H9 (cell line): ENCODE measurements around the gene PARP2. TPM values are rescaled to one million over a fixed set of nuclear protein-coding genes. Genes with fewer than 3 reads are reported as not detected.

Experiments used
- DNase-seq: peaks from one replicate; pipeline ENCODE4 v3.0.0-alpha.2; 2017
- H2AFZ ChIP-seq: one replicate; pipeline ENCODE4 v1.6.1; 2013; ENCODE audit warnings: mild to moderate bottlenecking, low read length, control low read depth, moderate library complexity
- H2AK5ac ChIP-seq: 2 replicates; pipeline ENCODE4 v1.6.1; 2013; ENCODE audit warnings: low read length, control low read depth, mixed read lengths; ENCODE audit not compliant: insufficient read length
- H2BK120ac ChIP-seq: one replicate; pipeline ENCODE4 v1.6.1; 2013; ENCODE audit warnings: low read depth, mild to moderate bottlenecking, low read length, control low read depth, inconsistent platforms; ENCODE audit not compliant: poor library complexity, severe bottlenecking
- H2BK12ac ChIP-seq: 2 replicates; pipeline ENCODE4 v1.6.1; 2013; ENCODE audit warnings: low read length, control low read depth, mixed read lengths, low read depth; ENCODE audit not compliant: insufficient read length
- H2BK15ac ChIP-seq: 2 replicates; pipeline ENCODE4 v1.6.1; 2013; ENCODE audit warnings: low read depth, low read length, control low read depth
- H2BK20ac ChIP-seq: one replicate; pipeline ENCODE4 v1.6.1; 2013; ENCODE audit warnings: low read depth, mild to moderate bottlenecking, low read length, control low read depth, inconsistent platforms; ENCODE audit not compliant: poor library complexity, severe bottlenecking
- H2BK5ac ChIP-seq: 2 replicates; pipeline ENCODE4 v1.6.1; 2013; ENCODE audit warnings: low read length, control low read depth, mixed read lengths; ENCODE audit not compliant: insufficient read length
- H3K14ac ChIP-seq: 2 replicates; pipeline ENCODE4 v1.6.1; 2013; ENCODE audit warnings: low read length, control low read depth; ENCODE audit not compliant: insufficient read depth
- H3K18ac ChIP-seq: 2 replicates; pipeline ENCODE4 v1.6.1; 2013; ENCODE audit warnings: low read depth, mild to moderate bottlenecking, mixed read lengths, low read length, control low read depth; ENCODE audit not compliant: insufficient read length
- H3K23ac ChIP-seq: 2 replicates; pipeline ENCODE4 v1.6.1; 2013; ENCODE audit warnings: low read length, control low read depth, mixed read lengths, low read depth; ENCODE audit not compliant: insufficient read length
- H3K23me2 ChIP-seq: 2 replicates; pipeline ENCODE4 v1.6.1; 2013; ENCODE audit warnings: low read depth, mild to moderate bottlenecking, mixed read lengths, low read length, control low read depth; ENCODE audit not compliant: insufficient read length, poor library complexity, severe bottlenecking
- H3K27ac ChIP-seq: 2 replicates; pipeline ENCODE4 v1.5.1; 2013; ENCODE audit warnings: low read length, control low read depth, mixed read lengths, low read depth; ENCODE audit not compliant: insufficient read length
- H3K27me3 ChIP-seq: 2 replicates; pipeline ENCODE4 v1.6.1; 2013; ENCODE audit warnings: low read length, control low read depth, inconsistent platforms; ENCODE audit not compliant: insufficient read depth
- H3K4ac ChIP-seq: 2 replicates; pipeline ENCODE4 v1.6.1; 2013; ENCODE audit warnings: low read depth, mild to moderate bottlenecking, control low read depth, inconsistent platforms, low read length, moderate library complexity
- H3K4me1 ChIP-seq: 2 replicates; pipeline ENCODE4 v1.6.1; 2013; ENCODE audit warnings: low read length, control low read depth, inconsistent platforms; ENCODE audit not compliant: insufficient read depth
- H3K4me2 ChIP-seq: 2 replicates; pipeline ENCODE4 v1.6.1; 2013; ENCODE audit warnings: low read length, control low read depth, mixed read lengths; ENCODE audit not compliant: insufficient read length, insufficient read depth
- H3K56ac ChIP-seq: 2 replicates; pipeline ENCODE4 v1.6.1; 2013; ENCODE audit warnings: low read depth, mild to moderate bottlenecking, mixed read lengths, low read length, control low read depth; ENCODE audit not compliant: insufficient read length
- H3K79me1 ChIP-seq: 2 replicates; pipeline ENCODE4 v1.6.1; 2013; ENCODE audit warnings: low read depth, mild to moderate bottlenecking, moderate library complexity, low read length, control low read depth, inconsistent platforms; ENCODE audit not compliant: insufficient read depth, poor library complexity, severe bottlenecking
- H3K79me2 ChIP-seq: 2 replicates; pipeline ENCODE4 v1.6.1; 2013; ENCODE audit warnings: low read length, control low read depth, inconsistent platforms; ENCODE audit not compliant: insufficient read depth
- H3K9ac ChIP-seq: 2 replicates; pipeline ENCODE4 v1.6.1; 2013; ENCODE audit warnings: low read length, control low read depth, mixed read lengths; ENCODE audit not compliant: insufficient read length; ENCODE audit errors: extremely low read depth
- H3K9me3 ChIP-seq: one replicate; pipeline ENCODE4 v1.6.1; 2013; ENCODE audit warnings: low read depth, low read length, inconsistent platforms; ENCODE audit not compliant: control insufficient read depth
- H3T11ph ChIP-seq: one replicate; pipeline ENCODE4 v1.6.1; 2013; ENCODE audit warnings: mild to moderate bottlenecking, low read length, control low read depth, inconsistent platforms
- H4K20me1 ChIP-seq: one replicate; pipeline ENCODE4 v1.6.1; 2013; ENCODE audit not compliant: control insufficient read depth, insufficient read length, insufficient read depth
- H4K5ac ChIP-seq: 2 replicates; pipeline ENCODE4 v1.6.1; 2013; ENCODE audit warnings: low read depth, mild to moderate bottlenecking, mixed read lengths, low read length, control low read depth; ENCODE audit not compliant: insufficient read length
- H4K8ac ChIP-seq: replicated peaks from 2 replicates; pipeline ENCODE4 v1.6.1; 2013; ENCODE audit warnings: low read length, control low read depth, mixed read lengths, low read depth; ENCODE audit not compliant: insufficient read length
- H4K91ac ChIP-seq: 2 replicates; pipeline ENCODE4 v1.6.1; 2013; ENCODE audit warnings: low read depth, mild to moderate bottlenecking, moderate library complexity, mixed read lengths, low read length, control low read depth; ENCODE audit not compliant: insufficient read length
- H3K27ac Mint-ChIP-seq, 3 experiments: 2 replicates in 2 of 3; 3 replicates in 1 of 3; pipeline ENCODE4 v1.8.0; 2020 to 2021; ENCODE audit warnings: mixed read lengths in 3 of 3, mild to moderate bottlenecking in 1 of 3, moderate library complexity in 1 of 3
- H3K27me3 Mint-ChIP-seq: 2 replicates; pipeline ENCODE4 v1.8.0; 2021; ENCODE audit warnings: low read depth, mild to moderate bottlenecking, moderate library complexity, mixed read lengths
- H3K36me3 Mint-ChIP-seq, 3 experiments: 2 replicates in 2 of 3; 3 replicates in 1 of 3; pipeline ENCODE4 v1.8.0; 2020 to 2021; ENCODE audit warnings: low read depth in 3 of 3, mixed read lengths in 3 of 3; ENCODE audit not compliant: insufficient read depth in 1 of 3
- H3K4me1 Mint-ChIP-seq, 2 experiments: 2 replicates each; pipeline ENCODE4 v1.8.0; 2020; ENCODE audit warnings: mixed read lengths in 2 of 2
- H3K4me3 Mint-ChIP-seq, 2 experiments: 2 replicates in 1 of 2; 3 replicates in 1 of 2; pipeline ENCODE4 v1.8.0; 2020 to 2021; ENCODE audit warnings: mild to moderate bottlenecking in 2 of 2, mixed read lengths in 2 of 2, moderate library complexity in 1 of 2
- H3K9me3 Mint-ChIP-seq, 2 experiments: 2 replicates in 1 of 2; 3 replicates in 1 of 2; pipeline ENCODE4 v1.8.0; 2020; ENCODE audit warnings: mild to moderate bottlenecking in 2 of 2, mixed read lengths in 2 of 2, moderate library complexity in 1 of 2
- WGBS: extraction: QIAGEN DNeasy Blood & Tissue Kit; methylation state at CpG from one replicate; pipeline ENCODE4 v1.1.7; 2013; ENCODE audit warnings: missing lambda C conversion rate, low lambda C conversion rate, mixed read lengths; ENCODE audit not compliant: insufficient read length; ENCODE audit errors: extremely low coverage; 5-methylcytosine and 5-hydroxymethylcytosine counted together
- total RNA-seq: library from RNA; stranded (reverse); gene quantifications from 2 replicates; pipeline ENCODE4 v1.2.1, GENCODE V29; 2021
- TF ChIP-seq, protein P1 (sequence below): fragments of 200-600 bp; sonication (generic); conservative IDR thresholded peaks from 3 replicates; pipeline ENCODE4 v1.8.0; 2021; ENCODE audit warnings: antibody characterized with exemption, mild to moderate bottlenecking

PARP2 gene
- total RNA-seq, 1 experiment from 2014 or later, result 25.4 TPM

DNA sequence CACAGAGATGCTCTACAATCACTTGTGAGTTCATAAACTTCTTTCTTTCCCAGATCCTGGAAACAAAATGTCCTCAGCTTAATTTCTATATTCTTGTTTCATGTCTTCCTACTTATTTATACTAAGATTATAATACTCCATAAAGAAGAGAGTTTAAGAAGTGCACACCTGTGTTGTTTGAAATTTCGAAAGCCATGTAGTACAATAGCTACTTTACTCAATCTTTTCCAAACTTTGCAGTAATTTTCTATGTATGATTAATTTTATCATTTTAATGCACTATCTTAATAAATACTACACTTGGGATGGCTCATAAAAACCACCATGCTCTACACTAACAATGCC lies 37.4 kb upstream of the PARP2 start:
- H2BK5ac ChIP-seq, result no peak overlapping the region
- peak overlapping the region; percentile 85 to 97 for H3K4me3 Mint-ChIP-seq
- TF ChIP-seq, protein P1, sequence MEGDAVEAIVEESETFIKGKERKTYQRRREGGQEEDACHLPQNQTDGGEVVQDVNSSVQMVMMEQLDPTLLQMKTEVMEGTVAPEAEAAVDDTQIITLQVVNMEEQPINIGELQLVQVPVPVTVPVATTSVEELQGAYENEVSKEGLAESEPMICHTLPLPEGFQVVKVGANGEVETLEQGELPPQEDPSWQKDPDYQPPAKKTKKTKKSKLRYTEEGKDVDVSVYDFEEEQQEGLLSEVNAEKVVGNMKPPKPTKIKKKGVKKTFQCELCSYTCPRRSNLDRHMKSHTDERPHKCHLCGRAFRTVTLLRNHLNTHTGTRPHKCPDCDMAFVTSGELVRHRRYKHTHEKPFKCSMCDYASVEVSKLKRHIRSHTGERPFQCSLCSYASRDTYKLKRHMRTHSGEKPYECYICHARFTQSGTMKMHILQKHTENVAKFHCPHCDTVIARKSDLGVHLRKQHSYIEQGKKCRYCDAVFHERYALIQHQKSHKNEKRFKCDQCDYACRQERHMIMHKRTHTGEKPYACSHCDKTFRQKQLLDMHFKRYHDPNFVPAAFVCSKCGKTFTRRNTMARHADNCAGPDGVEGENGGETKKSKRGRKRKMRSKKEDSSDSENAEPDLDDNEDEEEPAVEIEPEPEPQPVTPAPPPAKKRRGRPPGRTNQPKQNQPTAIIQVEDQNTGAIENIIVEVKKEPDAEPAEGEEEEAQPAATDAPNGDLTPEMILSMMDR, result peak; percentile 5; the same call in 1 of the 3 replicates
- H3K27me3 Mint-ChIP-seq, result no peaks in the 10 kb centered on the region
- no peak for DNase-seq
- H3K4me1 ChIP-seq, result no peaks in the 10 kb centered on the region
- H2BK20ac ChIP-seq, result no peak overlapping the region
- no peaks in the 10 kb centered on the region for H4K20me1 ChIP-seq
- no peak overlapping the region for H3K27ac ChIP-seq
- no peak overlapping the region for H3K4me2 ChIP-seq
- H3K23ac ChIP-seq, result no peak overlapping the region
- H3K18ac ChIP-seq, result no peak overlapping the region
- H4K8ac ChIP-seq, result no peak overlapping the region
- no peak overlapping the region for H3T11ph ChIP-seq
- H3K9ac ChIP-seq, result no peak overlapping the region
- no peak overlapping the region for H2BK12ac ChIP-seq
- no peaks in the 10 kb centered on the region for H3K27me3 ChIP-seq
- H3K9me3 ChIP-seq, result no peaks in the 10 kb centered on the region
- no peak overlapping the region for H2AFZ ChIP-seq
- H3K79me1 ChIP-seq, result no peaks in the 10 kb centered on the region
- WGBS, result no CpG with 5 or more reads among the region's 1 CpG
- H3K79me2 ChIP-seq, result no peaks in the 10 kb centered on the region
- no peak overlapping the region for H3K56ac ChIP-seq
- peaks cover 3 to 5% of the 10 kb centered on the region in 2 experiments; a peak in 4 of 5 replicates for H3K9me3 Mint-ChIP-seq
- no peak overlapping the region for H2BK120ac ChIP-seq
- H3K27ac Mint-ChIP-seq, result no peak overlapping the region
- H4K5ac ChIP-seq, result no peak overlapping the region
- peaks cover 5% of the 10 kb centered on the region for H3K23me2 ChIP-seq
- H4K91ac ChIP-seq, result no peak overlapping the region
- H3K4me1 Mint-ChIP-seq, result peaks cover 8% of the 10 kb centered on the region in 2 experiments; a peak in 3 of 4 replicates
- no peak overlapping the region for H2AK5ac ChIP-seq
- peaks cover 5 to 11% (median 10%) of the 10 kb centered on the region in 3 experiments; a peak in 6 of 7 replicates for H3K36me3 Mint-ChIP-seq
- H2BK15ac ChIP-seq, result no peak overlapping the region
- H3K14ac ChIP-seq, result no peak overlapping the region
- H3K4ac ChIP-seq, result no peak overlapping the region
